ENCODE measurements around the gene HINT2.

HINT2 gene

DNA sequence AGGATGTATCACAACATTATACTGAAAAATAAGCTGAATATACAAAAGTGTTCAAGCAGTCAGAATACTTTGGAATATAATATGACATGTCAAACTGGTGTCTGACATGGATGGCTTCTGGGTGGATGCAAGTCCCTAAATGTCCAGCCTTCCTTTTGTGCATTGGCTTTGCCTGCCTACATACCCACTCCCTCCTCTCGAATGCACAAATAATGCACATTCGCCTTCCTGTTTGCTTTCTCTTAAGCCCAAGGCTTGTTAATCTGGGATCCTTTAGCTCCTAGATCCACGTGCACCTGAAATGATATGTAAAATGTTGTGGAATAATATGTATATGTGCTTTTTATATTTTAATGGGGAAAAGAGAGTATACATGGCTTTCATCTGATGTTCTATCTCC lies 36.3 kb downstream of the HINT2 start:
- H3K36me3 ChIP-seq (ENCODE audit: control insufficient read depth, low read length) = no peaks in the 10 kb centered on the region; the same call in 1 of the 2 replicates
- H3K4me3 ChIP-seq (ENCODE audit: low read length) = no peak overlapping the region
- H3K79me2 ChIP-seq (ENCODE audit: control insufficient read depth, low read length) = no peaks in the 10 kb centered on the region
- peaks cover 16% of the 10 kb centered on the region for H3K4me1 ChIP-seq (ENCODE audit: control insufficient read depth, low read length)
- no peaks in the 10 kb centered on the region for H3K9me3 ChIP-seq (ENCODE audit: control insufficient read depth, insufficient read depth, low read length)
- no peak for TF ChIP-seq EZH2phosphoT487 (IDR thresholded peaks at IDR 0.05; ENCODE audit: borderline replicate concordance, low read length)
- TF ChIP-seq, protein P1, sequence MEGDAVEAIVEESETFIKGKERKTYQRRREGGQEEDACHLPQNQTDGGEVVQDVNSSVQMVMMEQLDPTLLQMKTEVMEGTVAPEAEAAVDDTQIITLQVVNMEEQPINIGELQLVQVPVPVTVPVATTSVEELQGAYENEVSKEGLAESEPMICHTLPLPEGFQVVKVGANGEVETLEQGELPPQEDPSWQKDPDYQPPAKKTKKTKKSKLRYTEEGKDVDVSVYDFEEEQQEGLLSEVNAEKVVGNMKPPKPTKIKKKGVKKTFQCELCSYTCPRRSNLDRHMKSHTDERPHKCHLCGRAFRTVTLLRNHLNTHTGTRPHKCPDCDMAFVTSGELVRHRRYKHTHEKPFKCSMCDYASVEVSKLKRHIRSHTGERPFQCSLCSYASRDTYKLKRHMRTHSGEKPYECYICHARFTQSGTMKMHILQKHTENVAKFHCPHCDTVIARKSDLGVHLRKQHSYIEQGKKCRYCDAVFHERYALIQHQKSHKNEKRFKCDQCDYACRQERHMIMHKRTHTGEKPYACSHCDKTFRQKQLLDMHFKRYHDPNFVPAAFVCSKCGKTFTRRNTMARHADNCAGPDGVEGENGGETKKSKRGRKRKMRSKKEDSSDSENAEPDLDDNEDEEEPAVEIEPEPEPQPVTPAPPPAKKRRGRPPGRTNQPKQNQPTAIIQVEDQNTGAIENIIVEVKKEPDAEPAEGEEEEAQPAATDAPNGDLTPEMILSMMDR (IDR thresholded peaks at IDR 0.05; ENCODE audit: low read depth, low read length, poor library complexity, severe bottlenecking) = no peak
- H3K9me2 ChIP-seq (replicated peaks; ENCODE audit: control insufficient read depth, low read length) = no peaks in the 10 kb centered on the region
- H3K27me3 ChIP-seq (ENCODE audit: control insufficient read depth, low read length) = no peaks in the 10 kb centered on the region
- H3K4me2 ChIP-seq (ENCODE audit: low read length) = no peak overlapping the region
- H3K27ac ChIP-seq (ENCODE audit: low read depth, low read length) = no peak overlapping the region
- no peaks in the 10 kb centered on the region for H3F3A ChIP-seq (ENCODE audit: control insufficient read depth, insufficient read depth)
- no peaks in the 10 kb centered on the region for H4K20me1 ChIP-seq (ENCODE audit: control insufficient read depth, insufficient read depth, low read depth, low read length)

DNA sequence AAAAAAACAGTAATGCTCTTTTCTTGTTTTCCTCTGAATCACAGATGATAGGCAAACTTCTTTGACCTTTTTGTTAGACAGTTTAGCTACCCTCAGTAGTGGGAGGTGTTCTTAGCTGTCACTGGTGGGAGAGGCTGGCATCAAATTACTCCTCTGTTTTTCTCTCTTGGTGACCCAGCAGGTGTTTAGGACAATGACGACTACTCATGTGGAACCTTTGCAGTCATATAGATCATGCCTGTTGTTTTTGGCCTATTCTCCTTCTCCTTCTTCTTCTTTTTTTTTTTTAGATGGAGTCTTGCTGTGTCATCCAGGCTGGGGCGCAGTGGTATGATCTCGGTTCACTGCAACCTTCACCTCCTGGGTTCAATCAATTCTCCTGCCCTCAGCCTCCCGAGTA lies 38.8 kb downstream of the HINT2 start:
- H3K4me2 ChIP-seq (ENCODE audit: low read length) = peak overlapping the region; percentile 10; the same call in 1 of the 2 replicates
- H3K27ac ChIP-seq (ENCODE audit: low read depth, low read length) = no peak overlapping the region
- no peaks in the 10 kb centered on the region for H3K27me3 ChIP-seq (ENCODE audit: control insufficient read depth, low read length)
- TF ChIP-seq EZH2phosphoT487 (IDR thresholded peaks at IDR 0.05; ENCODE audit: borderline replicate concordance, low read length) = no peak
- TF ChIP-seq, protein P1 (IDR thresholded peaks at IDR 0.05; ENCODE audit: low read depth, low read length, poor library complexity, severe bottlenecking) = no peak
- H3K9me3 ChIP-seq (ENCODE audit: control insufficient read depth, insufficient read depth, low read length) = no peaks in the 10 kb centered on the region
- H3F3A ChIP-seq (ENCODE audit: control insufficient read depth, insufficient read depth) = no peaks in the 10 kb centered on the region
- no peaks in the 10 kb centered on the region; the same call in 1 of the 2 replicates for H3K36me3 ChIP-seq (ENCODE audit: control insufficient read depth, low read length)
- H3K79me2 ChIP-seq (ENCODE audit: control insufficient read depth, low read length) = no peaks in the 10 kb centered on the region
- no peaks in the 10 kb centered on the region for H3K9me2 ChIP-seq (replicated peaks; ENCODE audit: control insufficient read depth, low read length)
- no peak overlapping the region for H3K4me3 ChIP-seq (ENCODE audit: low read length)
- peaks cover 16% of the 10 kb centered on the region for H3K4me1 ChIP-seq (ENCODE audit: control insufficient read depth, low read length)
- no peaks in the 10 kb centered on the region for H4K20me1 ChIP-seq (ENCODE audit: control insufficient read depth, insufficient read depth, low read depth, low read length)

DNA sequence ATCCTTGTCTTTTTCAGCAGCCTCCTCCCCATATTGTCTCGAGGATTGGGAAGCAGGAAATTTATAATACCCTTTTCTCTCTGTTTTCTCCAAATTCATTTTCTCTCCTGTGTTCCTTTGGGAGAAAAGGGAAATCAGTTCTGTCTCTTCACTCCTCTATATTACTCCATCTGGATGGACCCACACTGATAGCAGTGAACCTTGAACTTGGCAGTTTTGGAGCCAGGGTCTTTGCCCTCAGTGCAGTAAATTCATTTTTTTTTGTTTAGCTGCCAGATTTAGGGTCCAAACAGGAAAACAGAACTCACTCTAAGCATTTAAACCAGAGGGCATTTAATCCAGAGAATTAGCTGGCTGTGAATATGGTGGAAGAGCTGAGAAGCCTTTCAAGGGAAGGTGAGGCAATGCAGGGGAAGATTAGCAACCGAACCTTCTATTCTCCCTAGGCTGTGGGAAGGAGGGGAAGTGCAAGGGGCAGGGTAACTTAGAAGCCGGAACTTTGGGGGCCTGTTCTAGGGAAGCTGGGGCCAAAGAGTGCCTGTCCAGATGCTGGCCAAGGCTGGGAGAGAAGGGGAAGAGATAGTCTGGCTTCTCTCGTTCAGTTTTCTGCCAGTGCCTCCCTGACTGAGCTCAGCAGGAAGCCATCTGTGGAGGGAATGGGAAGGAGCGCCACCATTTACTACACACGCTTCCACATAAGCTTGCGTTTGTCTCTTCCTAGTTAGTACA lies 39.8 kb downstream of the HINT2 start:
- no peaks in the 10 kb centered on the region for H4K20me1 ChIP-seq (ENCODE audit: control insufficient read depth, insufficient read depth, low read depth, low read length)
- H3K4me3 ChIP-seq (ENCODE audit: low read length) = no peak overlapping the region
- H3K36me3 ChIP-seq (ENCODE audit: control insufficient read depth, low read length) = no peaks in the 10 kb centered on the region; the same call in 1 of the 2 replicates
- no peaks in the 10 kb centered on the region for H3K9me3 ChIP-seq (ENCODE audit: control insufficient read depth, insufficient read depth, low read length)
- H3K79me2 ChIP-seq (ENCODE audit: control insufficient read depth, low read length) = no peaks in the 10 kb centered on the region
- H3K4me2 ChIP-seq (ENCODE audit: low read length) = no peak overlapping the region
- no peaks in the 10 kb centered on the region for H3F3A ChIP-seq (ENCODE audit: control insufficient read depth, insufficient read depth)
- H3K27ac ChIP-seq (ENCODE audit: low read depth, low read length) = no peak overlapping the region
- H3K4me1 ChIP-seq (ENCODE audit: control insufficient read depth, low read length) = peaks cover 16% of the 10 kb centered on the region
- H3K9me2 ChIP-seq (replicated peaks; ENCODE audit: control insufficient read depth, low read length) = no peaks in the 10 kb centered on the region
- no peaks in the 10 kb centered on the region for H3K27me3 ChIP-seq (ENCODE audit: control insufficient read depth, low read length)
- TF ChIP-seq, protein P1 (IDR thresholded peaks at IDR 0.05; ENCODE audit: low read depth, low read length, poor library complexity, severe bottlenecking) = no peak
- no peak for TF ChIP-seq EZH2phosphoT487 (IDR thresholded peaks at IDR 0.05; ENCODE audit: borderline replicate concordance, low read length)
